Lower lobe of right lung (tissue), 2 donors: ENCODE measurements around the gene PXK. TPM values are rescaled to one million over a fixed set of nuclear protein-coding genes. Genes with fewer than 3 reads are reported as not detected.

ENCODE experiments used
- ATAC-seq, 2 donors: fragments of 200-7000 bp; cut with Tn5 transposase; one replicate each; pipeline ENCODE4 v1.9.1; 2020 to 2022; ENCODE audit warnings: mild to moderate bottlenecking in 2 of 2, moderate library complexity in 2 of 2
- DNase-seq: peaks from one replicate; pipeline ENCODE4 v3.0.0-alpha.2; 2020
- H3K27ac ChIP-seq: fragments of 200-600 bp; one replicate; pipeline ENCODE4 v1.8.0; 2022
- H3K27me3 ChIP-seq: fragments of 200-600 bp; one replicate; pipeline ENCODE4 v1.8.0; 2022; ENCODE audit warnings: low read depth
- H3K36me3 ChIP-seq: fragments of 200-600 bp; one replicate; pipeline ENCODE4 v1.8.0; 2022; ENCODE audit warnings: mild to moderate bottlenecking
- H3K4me1 ChIP-seq: fragments of 200-600 bp; one replicate; pipeline ENCODE4 v1.8.0; 2022
- H3K4me3 ChIP-seq: fragments of 200-600 bp; one replicate; pipeline ENCODE4 v1.8.0; 2022; ENCODE audit warnings: mild to moderate bottlenecking
- H3K9me3 ChIP-seq: fragments of 200-600 bp; one replicate; pipeline ENCODE4 v1.8.0; 2022
- intact Hi-C: fragments of 100-400 bp; cut with DNase I; formaldehyde crosslinking; loops from one replicate; pipeline ENCODE4 v1.11.0; 2022
- total RNA-seq: library from RNA; stranded (reverse); fragmentation: NEBNext Ultra II Directional; extraction: Animal tissue kit (Norgen Biotek cat#: 25700); gene quantifications from one replicate; pipeline ENCODE4 v1.2.1, GENCODE V29; 2021
- TF ChIP-seq, protein P1 (sequence below): fragments of 200-600 bp; IDR thresholded peaks from one replicate; pipeline ENCODE4 v1.8.0; 2022; ENCODE audit warnings: antibody characterized with exemption, mild to moderate bottlenecking
- donor health status: DM: no; HTN: yes; CAD: no; lungs with severe emphysema.

PXK gene
- total RNA-seq, 1 donor from 2014 or later = 23.7 TPM

DNA sequence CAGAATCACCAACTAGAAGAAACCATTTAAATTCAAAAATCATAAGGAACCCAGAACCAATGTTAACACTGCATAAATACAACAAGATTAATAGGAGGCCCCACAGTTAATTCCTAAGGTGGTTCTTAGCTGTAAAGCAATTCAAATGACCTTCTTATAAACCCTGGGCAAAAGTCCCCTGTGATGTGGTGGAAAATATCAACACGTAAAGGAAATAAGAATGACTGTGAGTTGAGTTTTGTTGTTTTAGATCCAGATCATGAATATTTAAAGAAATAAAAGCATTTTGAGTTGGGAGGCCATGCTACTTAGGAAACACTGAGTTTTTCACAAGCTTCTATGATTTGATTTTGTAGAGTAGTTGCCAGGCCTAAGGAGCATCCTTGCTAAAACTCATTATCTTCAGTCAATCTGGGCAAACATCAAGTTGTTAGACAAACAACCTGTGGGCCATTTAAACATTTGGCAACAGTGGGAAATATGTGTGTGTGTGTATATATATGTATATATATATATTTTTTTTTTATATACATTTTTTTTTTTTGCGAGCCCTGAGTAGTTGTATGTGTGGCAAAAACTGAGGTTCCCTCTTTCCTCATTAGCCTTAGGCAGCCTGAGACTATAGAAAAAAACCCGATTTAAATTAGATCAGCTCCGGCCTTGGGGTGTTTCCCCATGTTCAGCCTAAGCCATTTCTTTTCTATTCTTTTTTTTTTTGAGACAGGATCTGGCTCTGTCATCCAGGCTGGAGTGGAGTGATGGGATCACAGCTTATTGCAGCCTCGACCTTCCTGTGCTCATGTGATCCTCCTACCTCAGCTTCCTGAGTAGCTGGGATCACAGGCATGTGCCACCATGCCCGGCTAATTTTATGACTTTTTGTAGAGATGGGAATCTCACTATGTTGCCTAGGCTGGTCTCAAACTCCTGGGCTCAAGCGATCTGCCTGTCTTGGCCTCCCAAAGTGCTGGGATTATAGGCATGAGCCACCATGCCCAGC, 8.0 kb upstream of the PXK start:
- H3K27ac ChIP-seq = peak overlapping the region; percentile 50
- H3K4me1 ChIP-seq = peaks cover 11% of the 10 kb centered on the region
- peaks cover 7% of the 10 kb centered on the region for H3K36me3 ChIP-seq
- no peaks in the 10 kb centered on the region for H3K27me3 ChIP-seq
- TF ChIP-seq, protein P1, sequence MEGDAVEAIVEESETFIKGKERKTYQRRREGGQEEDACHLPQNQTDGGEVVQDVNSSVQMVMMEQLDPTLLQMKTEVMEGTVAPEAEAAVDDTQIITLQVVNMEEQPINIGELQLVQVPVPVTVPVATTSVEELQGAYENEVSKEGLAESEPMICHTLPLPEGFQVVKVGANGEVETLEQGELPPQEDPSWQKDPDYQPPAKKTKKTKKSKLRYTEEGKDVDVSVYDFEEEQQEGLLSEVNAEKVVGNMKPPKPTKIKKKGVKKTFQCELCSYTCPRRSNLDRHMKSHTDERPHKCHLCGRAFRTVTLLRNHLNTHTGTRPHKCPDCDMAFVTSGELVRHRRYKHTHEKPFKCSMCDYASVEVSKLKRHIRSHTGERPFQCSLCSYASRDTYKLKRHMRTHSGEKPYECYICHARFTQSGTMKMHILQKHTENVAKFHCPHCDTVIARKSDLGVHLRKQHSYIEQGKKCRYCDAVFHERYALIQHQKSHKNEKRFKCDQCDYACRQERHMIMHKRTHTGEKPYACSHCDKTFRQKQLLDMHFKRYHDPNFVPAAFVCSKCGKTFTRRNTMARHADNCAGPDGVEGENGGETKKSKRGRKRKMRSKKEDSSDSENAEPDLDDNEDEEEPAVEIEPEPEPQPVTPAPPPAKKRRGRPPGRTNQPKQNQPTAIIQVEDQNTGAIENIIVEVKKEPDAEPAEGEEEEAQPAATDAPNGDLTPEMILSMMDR = no peak
- DNase-seq (no peak), ATAC-seq (no peak)
- intact Hi-C loops = loop anchor here (10.0 kb wide), 1 partner anchor 90 kb away; no protein-coding TSS in a partner anchor
- no peak overlapping the region for H3K4me3 ChIP-seq
- H3K9me3 ChIP-seq = no peaks in the 10 kb centered on the region

DNA sequence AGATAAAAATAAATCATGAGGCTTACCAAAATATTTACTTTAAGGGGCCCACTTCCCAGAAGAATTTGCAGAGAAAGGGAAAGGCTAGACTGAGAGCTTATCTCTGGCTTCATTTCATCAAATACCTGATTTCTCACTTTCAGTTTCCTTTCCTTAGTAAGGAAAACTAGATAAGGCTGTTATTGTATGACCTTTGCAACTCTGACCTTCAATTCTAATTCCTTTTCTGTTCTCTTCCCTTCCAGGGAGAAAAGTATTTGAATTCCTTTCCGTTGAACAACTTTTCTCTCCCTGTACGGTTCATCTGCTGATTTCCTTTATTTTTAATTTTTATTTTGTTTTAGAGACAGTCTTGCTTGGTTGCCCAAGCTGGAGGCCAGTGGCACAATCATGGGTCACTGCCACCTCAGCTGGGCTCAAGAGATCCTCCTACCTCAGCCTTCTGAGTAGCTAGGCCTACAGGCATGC, 7.1 kb upstream of the PXK start:
- intact Hi-C loops = loop anchor here (10.0 kb wide), 1 partner anchor 89 kb away; no protein-coding TSS in a partner anchor
- TF ChIP-seq, protein P1 = no peak
- Histone ChIP-seq H3K4me1 (peaks cover 11% of the 10 kb centered on the region), H3K4me3 (no peak overlapping the region), H3K27ac (peak overlapping the region; percentile 50), H3K9me3 (no peaks in the 10 kb centered on the region), H3K27me3 (no peaks in the 10 kb centered on the region), H3K36me3 (no peaks in the 10 kb centered on the region)
- no peak for DNase-seq
- no peak for ATAC-seq

DNA sequence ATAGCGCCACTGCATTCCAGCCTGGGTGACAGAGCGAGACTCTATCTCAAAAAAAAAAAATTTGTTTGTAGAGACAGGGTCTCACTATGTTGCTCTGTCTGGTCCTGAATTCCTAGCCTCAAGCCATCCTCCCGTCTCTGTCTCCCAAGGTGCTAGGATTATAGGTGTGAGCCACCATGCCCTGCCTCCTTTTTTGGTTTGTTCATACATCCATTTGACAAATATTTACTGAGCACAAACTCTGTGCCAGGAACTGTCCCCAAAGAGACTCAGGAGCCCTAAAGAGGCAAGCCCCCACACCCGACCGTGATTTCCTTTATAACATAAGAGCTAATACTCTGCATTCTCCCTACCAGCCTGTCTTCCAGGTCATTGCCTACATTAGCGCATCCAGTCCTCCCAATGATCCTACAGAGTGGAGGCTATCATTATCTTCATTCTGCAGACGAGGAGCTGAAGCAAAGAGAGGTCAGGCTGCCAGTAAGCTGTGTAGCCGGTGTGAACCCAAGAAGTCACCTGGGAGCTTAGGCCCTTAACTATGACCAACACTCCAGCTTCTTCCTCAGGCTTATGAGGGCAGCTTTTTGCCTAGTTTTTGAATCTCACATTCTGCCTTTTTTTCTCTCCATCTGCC, 6.3 kb upstream of the PXK start:
- no peak overlapping the region for H3K27ac ChIP-seq
- TF ChIP-seq, protein P1 = no peak
- DNase-seq (no peak), ATAC-seq (no peak)
- H3K4me1 ChIP-seq = peaks cover 11% of the 10 kb centered on the region
- no peaks in the 10 kb centered on the region for H3K36me3 ChIP-seq
- intact Hi-C loops = loop anchor here (10.0 kb wide), 1 partner anchor 88 kb away; no protein-coding TSS in a partner anchor
- H3K9me3 ChIP-seq = no peaks in the 10 kb centered on the region
- H3K4me3 ChIP-seq = no peak overlapping the region
- no peaks in the 10 kb centered on the region for H3K27me3 ChIP-seq

DNA sequence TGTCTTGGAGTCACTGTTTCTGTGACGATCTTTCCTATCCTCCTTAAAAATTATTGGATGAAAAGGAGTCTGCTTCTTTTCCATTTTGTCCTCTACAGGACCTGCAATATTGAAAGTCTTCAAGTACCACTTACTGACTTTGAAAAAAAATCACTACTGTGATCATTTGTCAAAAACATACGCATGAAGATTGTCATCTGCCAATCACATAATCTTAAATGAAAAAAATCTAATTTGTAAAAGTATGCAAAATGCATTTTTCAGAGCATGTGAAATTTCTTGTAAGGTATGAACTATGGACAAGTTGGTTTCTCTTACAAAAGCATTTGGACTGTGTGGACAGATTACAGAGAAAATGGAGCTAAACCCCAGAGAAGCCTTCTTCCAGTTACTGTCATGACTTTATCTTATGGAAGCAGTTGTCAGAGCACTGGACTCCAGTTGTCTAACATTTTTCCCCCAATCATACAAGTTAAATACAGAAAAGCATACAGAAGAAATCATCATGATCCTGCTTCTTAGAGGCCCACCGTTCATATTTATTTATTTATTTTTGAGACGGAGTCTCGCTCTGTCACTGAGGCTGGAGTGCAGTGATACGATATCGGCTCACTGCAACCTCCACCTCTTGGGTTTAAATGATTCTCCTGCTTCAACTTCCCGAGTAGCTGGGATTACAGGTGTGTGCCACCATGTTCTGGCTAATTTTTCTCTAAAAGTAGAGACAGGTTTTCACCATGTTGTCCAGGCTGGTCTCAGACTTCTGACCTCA, 3.4 kb upstream of the PXK start:
- Histone ChIP-seq H3K4me3 (no peak overlapping the region), H3K27me3 (no peaks in the 10 kb centered on the region), H3K9me3 (no peaks in the 10 kb centered on the region), H3K36me3 (no peaks in the 10 kb centered on the region), H3K4me1 (peaks cover 26% of the 10 kb centered on the region), H3K27ac (no peak overlapping the region)
- TF ChIP-seq, protein P1 = no peak
- intact Hi-C loops = loop anchor here (10.0 kb wide), 1 partner anchor 85 kb away; no protein-coding TSS in a partner anchor
- ATAC-seq (no peak), DNase-seq (no peak)

DNA sequence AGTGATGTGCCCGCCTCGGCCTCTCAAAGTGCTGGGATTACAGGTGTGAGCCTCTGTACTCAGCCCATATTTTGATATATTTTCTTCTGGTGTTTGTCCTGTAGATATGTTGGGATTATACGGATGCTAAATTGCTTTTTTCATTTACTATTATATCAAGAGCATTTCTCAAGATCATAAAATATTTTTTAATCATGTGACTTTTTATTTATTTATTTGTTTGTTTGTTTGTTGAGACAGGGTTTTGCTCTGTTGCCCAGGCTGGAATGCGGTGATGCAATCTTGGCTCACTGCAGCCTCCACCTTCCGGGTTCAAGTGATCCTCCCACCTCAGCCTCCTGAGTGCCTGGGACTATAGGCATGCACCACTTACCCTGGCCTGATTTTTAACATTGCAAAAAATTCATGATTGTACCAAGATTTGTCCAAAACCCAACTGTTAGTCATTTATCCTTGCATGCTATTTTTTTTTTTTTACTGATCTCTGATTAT, 2.7 kb upstream of the PXK start:
- TF ChIP-seq, protein P1 = no peak
- Histone ChIP-seq H3K4me1 (peaks cover 26% of the 10 kb centered on the region), H3K36me3 (no peaks in the 10 kb centered on the region), H3K4me3 (no peak overlapping the region), H3K27me3 (no peaks in the 10 kb centered on the region), H3K9me3 (no peaks in the 10 kb centered on the region), H3K27ac (no peak overlapping the region)
- ATAC-seq (no peak), DNase-seq (no peak)
- intact Hi-C loops = loop anchor here (10.0 kb wide), 1 partner anchor 85 kb away; no protein-coding TSS in a partner anchor
